Ishikawa (cell line): ENCODE measurements around the gene TRIL.

Experiments
- CEBPB ChIP-seq: IDR thresholded peaks from 2 replicates; pipeline ENCODE4 v1.6.1; 2012
- CREB1 ChIP-seq: IDR thresholded peaks from 2 replicates; pipeline ENCODE4 v1.6.1; 2012; ENCODE audit warnings: low read depth
- EGR1 ChIP-seq: IDR thresholded peaks from 2 replicates; pipeline ENCODE4 v1.6.1; 2012
- EP300 ChIP-seq: IDR thresholded peaks from 2 replicates; pipeline ENCODE4 v1.6.1; 2012; ENCODE audit warnings: borderline replicate concordance
- FOXM1 ChIP-seq: IDR thresholded peaks from 2 replicates; pipeline ENCODE4 v1.6.1; 2012; ENCODE audit warnings: low read depth, borderline replicate concordance
- NFIC ChIP-seq: IDR thresholded peaks from 2 replicates; pipeline ENCODE4 v1.6.1; 2012
- RAD21 ChIP-seq: IDR thresholded peaks from 2 replicates; pipeline ENCODE4 v1.6.1; 2012; ENCODE audit warnings: low read depth
- TAF1 ChIP-seq: IDR thresholded peaks from 2 replicates; pipeline ENCODE4 v1.6.1; 2012; ENCODE audit warnings: low read depth, mild to moderate bottlenecking
- TCF12 ChIP-seq: IDR thresholded peaks from 2 replicates; pipeline ENCODE4 v1.6.1; 2012; ENCODE audit warnings: low read depth
- TEAD4 ChIP-seq: IDR thresholded peaks from 2 replicates; pipeline ENCODE4 v1.6.1; 2012
- YY1 ChIP-seq: IDR thresholded peaks from 2 replicates; pipeline ENCODE4 v1.6.1; 2012; ENCODE audit warnings: low read depth
- ZBTB7A ChIP-seq: IDR thresholded peaks from 2 replicates; pipeline ENCODE4 v1.6.1; 2012; ENCODE audit warnings: low read depth
- TF ChIP-seq, protein P1 (sequence below): IDR thresholded peaks from 2 replicates; pipeline ENCODE4 v1.6.1; 2012; ENCODE audit warnings: low read depth, mild to moderate bottlenecking
- TF ChIP-seq, protein P2 (sequence below): IDR thresholded peaks from 2 replicates; pipeline ENCODE4 v1.6.1; 2012
- TF ChIP-seq, protein P3 (sequence below): IDR thresholded peaks from 2 replicates; pipeline ENCODE4 v1.6.1; 2012

TRIL gene

DNA sequence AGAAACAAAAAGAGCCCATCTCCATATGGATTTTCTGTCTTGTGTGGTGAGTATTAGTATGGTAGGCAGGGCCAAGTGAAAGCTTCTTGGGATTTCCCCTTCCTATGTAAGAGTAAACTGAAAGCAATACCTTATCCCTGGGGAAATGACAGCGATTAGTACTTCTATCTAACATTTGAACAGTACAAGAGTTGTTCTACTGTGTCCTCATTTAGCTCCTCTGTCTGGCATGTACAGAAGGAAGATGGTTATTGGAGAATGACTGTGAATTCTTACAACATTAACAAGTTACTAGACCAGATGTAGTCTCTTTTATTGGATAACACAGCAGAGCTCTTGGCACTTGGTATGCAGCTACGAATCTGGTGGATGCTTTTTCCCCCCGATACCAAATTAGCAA, 17.9 kb upstream of the TRIL start:
- TF ChIP-seq CREB1 (no peak), EGR1 (no peak)

DNA sequence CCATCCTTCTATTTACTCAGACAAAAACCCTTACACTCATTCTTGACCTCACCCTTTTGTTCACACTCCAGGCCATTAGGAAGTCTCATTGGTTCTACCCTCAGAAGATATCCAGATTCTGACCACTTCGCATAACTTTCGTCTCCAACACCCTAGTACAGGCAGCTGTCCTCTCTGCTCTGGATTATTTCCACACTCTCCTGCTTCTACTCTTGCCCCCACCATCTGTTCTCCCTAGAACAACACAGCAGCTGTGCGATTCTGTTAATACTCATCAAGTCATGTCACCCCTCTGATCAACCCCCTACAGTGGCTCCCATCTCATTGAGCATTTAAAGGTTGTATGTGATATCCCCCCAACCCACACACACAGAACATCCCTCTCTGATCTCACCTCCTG, 15.5 kb upstream of the TRIL start:
- TF ChIP-seq RAD21 (no peak), YY1 (no peak), NFIC (no peak), FOXM1 (no peak), TCF12 (no peak), EP300 (no peak), CEBPB (no peak), CREB1 (no peak), ZBTB7A (no peak), EGR1 (no peak), TAF1 (no peak), TEAD4 (no peak)
- TF ChIP-seq, protein P1, sequence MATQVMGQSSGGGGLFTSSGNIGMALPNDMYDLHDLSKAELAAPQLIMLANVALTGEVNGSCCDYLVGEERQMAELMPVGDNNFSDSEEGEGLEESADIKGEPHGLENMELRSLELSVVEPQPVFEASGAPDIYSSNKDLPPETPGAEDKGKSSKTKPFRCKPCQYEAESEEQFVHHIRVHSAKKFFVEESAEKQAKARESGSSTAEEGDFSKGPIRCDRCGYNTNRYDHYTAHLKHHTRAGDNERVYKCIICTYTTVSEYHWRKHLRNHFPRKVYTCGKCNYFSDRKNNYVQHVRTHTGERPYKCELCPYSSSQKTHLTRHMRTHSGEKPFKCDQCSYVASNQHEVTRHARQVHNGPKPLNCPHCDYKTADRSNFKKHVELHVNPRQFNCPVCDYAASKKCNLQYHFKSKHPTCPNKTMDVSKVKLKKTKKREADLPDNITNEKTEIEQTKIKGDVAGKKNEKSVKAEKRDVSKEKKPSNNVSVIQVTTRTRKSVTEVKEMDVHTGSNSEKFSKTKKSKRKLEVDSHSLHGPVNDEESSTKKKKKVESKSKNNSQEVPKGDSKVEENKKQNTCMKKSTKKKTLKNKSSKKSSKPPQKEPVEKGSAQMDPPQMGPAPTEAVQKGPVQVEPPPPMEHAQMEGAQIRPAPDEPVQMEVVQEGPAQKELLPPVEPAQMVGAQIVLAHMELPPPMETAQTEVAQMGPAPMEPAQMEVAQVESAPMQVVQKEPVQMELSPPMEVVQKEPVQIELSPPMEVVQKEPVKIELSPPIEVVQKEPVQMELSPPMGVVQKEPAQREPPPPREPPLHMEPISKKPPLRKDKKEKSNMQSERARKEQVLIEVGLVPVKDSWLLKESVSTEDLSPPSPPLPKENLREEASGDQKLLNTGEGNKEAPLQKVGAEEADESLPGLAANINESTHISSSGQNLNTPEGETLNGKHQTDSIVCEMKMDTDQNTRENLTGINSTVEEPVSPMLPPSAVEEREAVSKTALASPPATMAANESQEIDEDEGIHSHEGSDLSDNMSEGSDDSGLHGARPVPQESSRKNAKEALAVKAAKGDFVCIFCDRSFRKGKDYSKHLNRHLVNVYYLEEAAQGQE = no peak
- TF ChIP-seq, protein P2, sequence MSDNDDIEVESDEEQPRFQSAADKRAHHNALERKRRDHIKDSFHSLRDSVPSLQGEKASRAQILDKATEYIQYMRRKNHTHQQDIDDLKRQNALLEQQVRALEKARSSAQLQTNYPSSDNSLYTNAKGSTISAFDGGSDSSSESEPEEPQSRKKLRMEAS = no peak
- TF ChIP-seq, protein P3, sequence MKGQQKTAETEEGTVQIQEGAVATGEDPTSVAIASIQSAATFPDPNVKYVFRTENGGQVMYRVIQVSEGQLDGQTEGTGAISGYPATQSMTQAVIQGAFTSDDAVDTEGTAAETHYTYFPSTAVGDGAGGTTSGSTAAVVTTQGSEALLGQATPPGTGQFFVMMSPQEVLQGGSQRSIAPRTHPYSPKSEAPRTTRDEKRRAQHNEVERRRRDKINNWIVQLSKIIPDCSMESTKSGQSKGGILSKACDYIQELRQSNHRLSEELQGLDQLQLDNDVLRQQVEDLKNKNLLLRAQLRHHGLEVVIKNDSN = no peak

DNA sequence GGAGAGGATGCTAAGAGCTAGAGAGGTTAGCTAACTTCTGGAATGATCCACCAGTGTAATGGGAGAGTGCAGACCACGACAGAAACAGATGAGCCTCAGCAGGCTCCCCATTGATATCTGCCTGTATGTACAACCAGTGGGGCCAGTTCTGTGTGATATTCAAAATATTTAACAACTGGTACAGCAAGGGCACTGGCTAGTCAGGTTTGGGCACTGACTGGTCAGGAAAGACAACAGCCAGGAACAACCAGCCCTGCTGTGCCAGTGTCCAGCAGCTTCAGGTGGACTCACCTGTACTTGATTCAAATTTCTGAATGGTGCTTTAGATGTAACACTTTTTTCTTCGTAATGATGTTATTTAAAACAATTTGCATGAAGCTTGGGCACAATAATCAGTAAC, 5.9 kb upstream of the TRIL start:
- TF ChIP-seq, protein P3 = no peak
- no peak for TF ChIP-seq TEAD4
- no peak for TF ChIP-seq CREB1
- no peak for TF ChIP-seq NFIC
- TF ChIP-seq CEBPB = no peak
- TF ChIP-seq TAF1 = no peak
- no peak for TF ChIP-seq TCF12
- TF ChIP-seq, protein P2 = no peak

DNA sequence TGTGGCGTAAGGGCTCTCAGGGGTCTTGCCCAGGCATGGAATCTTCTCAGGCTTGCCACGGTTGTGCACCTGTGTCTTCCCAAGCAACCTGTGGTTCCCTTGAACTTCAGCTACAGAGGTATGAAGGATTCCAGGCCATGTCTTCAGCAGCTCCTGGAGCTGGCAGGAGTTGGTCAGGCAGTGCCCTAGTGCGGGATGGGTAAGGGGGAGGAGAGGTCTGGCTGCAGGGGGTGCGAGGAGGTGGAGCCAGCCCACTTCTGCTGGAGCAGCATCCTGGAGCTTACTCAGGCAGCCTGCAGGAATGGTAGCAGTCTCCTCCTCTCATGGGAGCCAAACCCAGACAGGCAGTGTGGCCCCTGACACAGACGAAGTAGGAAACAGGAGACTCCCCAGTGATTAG, 3.8 kb upstream of the TRIL start:
- TF ChIP-seq EP300 = no peak
- no peak for TF ChIP-seq TAF1
- no peak for TF ChIP-seq ZBTB7A
- TF ChIP-seq RAD21 = no peak
- no peak for TF ChIP-seq YY1
- TF ChIP-seq, protein P2 = no peak
- no peak for TF ChIP-seq CEBPB
- no peak for TF ChIP-seq FOXM1
- TF ChIP-seq, protein P1 = no peak
- TF ChIP-seq CREB1 = no peak
- no peak for TF ChIP-seq TEAD4
- TF ChIP-seq, protein P3 = no peak
- TF ChIP-seq NFIC = no peak

DNA sequence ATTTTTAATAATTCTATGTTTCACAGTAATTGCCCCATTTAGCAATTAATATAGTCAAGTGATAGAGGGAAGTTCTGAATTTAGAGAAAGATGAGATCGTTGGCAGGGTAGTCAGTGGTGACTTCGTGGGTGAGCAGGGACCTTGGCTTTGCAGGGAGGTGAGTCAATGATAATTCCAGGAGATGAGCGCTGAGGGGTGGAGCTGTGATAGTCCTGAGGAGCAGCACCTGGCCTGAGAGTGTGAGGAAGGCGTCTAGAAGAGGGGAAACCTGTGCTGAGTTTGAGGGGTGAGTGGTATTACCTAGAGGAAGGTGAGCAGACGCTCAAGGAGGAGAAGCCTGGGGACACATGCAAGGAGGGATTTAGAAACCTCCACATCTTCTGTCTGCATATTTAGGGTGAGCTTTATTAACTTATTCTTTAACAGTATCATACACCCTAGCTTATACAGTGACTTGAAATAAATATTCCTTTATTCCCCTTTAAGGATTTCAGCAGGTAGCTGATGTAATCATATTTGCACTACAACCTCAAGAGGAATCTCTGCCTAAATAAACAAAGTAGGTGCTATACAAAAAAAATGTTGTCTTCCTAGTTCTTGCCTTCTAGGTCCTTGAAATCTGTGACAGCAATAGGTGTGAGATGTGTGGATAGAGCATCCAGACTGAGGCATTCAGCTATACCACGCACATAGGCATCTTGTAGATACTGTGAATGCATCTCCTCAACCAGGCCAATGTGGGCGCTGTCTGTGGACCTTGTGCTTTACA, 2.1 kb upstream of the TRIL start:
- no peak for TF ChIP-seq TAF1
- TF ChIP-seq, protein P1 = no peak
- TF ChIP-seq TCF12 = no peak
- no peak for TF ChIP-seq EGR1
- no peak for TF ChIP-seq RAD21
- TF ChIP-seq YY1 = no peak
- TF ChIP-seq TEAD4 = no peak
- TF ChIP-seq, protein P2 = no peak
- no peak for TF ChIP-seq EP300
- TF ChIP-seq NFIC = no peak
- no peak for TF ChIP-seq CREB1
- TF ChIP-seq CEBPB = no peak
- no peak for TF ChIP-seq FOXM1
- TF ChIP-seq ZBTB7A = no peak
- TF ChIP-seq, protein P3 = no peak
